ENCODE measurements around the gene MOB1B. TPM values are rescaled to one million over a fixed set of nuclear protein-coding genes. Genes with fewer than 3 reads are reported as not detected.

Gene MOB1B
- total RNA-seq, 1 donor = 14.1 TPM

DNA sequence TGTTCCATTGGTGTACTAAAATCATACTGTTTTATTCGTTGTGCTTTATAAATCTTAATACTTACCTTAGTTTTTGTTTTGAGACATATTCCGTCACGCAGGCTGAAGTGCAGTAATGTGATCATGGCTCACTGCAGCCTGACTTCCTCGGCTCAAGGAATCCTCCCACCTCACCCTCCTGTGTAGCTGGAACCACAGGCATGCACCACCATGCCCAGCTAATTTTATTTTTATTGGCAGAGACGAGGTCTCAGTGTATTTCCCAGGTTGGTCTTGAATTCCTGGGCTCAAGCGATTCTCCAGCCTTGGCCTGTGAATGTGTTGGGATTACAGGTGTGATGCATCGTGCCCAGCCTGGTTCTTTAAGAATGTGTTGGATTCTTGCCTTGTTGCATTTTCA is 66.9 kb downstream of the MOB1B start:
- no peak overlapping the region for H3K27ac ChIP-seq (ENCODE audit: low read depth, low read length)
- H3K79me2 ChIP-seq (ENCODE audit: insufficient read depth, low read length) = peaks cover 3% of the 10 kb centered on the region
- no peaks in the 10 kb centered on the region for H4K20me1 ChIP-seq (ENCODE audit: insufficient read depth, low read length)
- peaks cover 9% of the 10 kb centered on the region for H3K36me3 ChIP-seq (ENCODE audit: insufficient read depth, low read length)
- no peaks in the 10 kb centered on the region for H3K27me3 ChIP-seq (ENCODE audit: insufficient read depth, low read length)
- H3K9me3 ChIP-seq (ENCODE audit: low read depth, low read length) = no peaks in the 10 kb centered on the region
- DNase-seq (ENCODE audit: insufficient read length, low spot score, missing footprints) = no peak
- H3K4me3 ChIP-seq (ENCODE audit: insufficient read depth, low read length) = no peak overlapping the region
- TF ChIP-seq, protein P1, sequence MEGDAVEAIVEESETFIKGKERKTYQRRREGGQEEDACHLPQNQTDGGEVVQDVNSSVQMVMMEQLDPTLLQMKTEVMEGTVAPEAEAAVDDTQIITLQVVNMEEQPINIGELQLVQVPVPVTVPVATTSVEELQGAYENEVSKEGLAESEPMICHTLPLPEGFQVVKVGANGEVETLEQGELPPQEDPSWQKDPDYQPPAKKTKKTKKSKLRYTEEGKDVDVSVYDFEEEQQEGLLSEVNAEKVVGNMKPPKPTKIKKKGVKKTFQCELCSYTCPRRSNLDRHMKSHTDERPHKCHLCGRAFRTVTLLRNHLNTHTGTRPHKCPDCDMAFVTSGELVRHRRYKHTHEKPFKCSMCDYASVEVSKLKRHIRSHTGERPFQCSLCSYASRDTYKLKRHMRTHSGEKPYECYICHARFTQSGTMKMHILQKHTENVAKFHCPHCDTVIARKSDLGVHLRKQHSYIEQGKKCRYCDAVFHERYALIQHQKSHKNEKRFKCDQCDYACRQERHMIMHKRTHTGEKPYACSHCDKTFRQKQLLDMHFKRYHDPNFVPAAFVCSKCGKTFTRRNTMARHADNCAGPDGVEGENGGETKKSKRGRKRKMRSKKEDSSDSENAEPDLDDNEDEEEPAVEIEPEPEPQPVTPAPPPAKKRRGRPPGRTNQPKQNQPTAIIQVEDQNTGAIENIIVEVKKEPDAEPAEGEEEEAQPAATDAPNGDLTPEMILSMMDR (IDR thresholded peaks at IDR 0.05; ENCODE audit: extremely low read depth, low read depth, low read length) = no peak
- peaks cover 7% of the 10 kb centered on the region for H3K4me1 ChIP-seq (ENCODE audit: insufficient read depth, low read length)
- no peak overlapping the region for H2AFZ ChIP-seq (ENCODE audit: low read length)
- H3K4me2 ChIP-seq (ENCODE audit: insufficient read depth, low read length) = no peak overlapping the region

DNA sequence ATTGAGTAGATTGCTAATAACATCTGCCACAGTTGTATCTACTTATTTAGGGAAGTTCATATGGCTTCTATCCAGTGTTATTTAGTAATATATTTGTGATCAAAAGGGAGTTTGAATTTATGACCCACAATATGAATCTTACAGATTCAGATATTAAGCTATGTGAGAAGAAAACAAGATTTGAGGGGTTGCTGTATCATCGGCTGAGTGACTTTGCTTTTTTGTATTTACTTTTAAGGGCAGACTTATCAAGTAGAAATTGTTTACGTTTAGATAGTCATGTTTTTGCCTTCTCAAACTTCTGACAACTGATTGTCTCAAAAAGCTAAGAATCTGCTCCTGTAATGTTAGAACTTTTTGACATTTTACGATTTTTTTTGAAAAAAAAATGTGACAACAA is 74.1 kb downstream of the MOB1B start:
- no peaks in the 10 kb centered on the region for H3K4me1 ChIP-seq (ENCODE audit: insufficient read depth, low read length)
- no peak overlapping the region for H3K4me2 ChIP-seq (ENCODE audit: insufficient read depth, low read length)
- no peak overlapping the region for H3K27ac ChIP-seq (ENCODE audit: low read depth, low read length)
- H3K79me2 ChIP-seq (ENCODE audit: insufficient read depth, low read length) = peaks cover 3% of the 10 kb centered on the region
- H3K4me3 ChIP-seq (ENCODE audit: insufficient read depth, low read length) = no peak overlapping the region
- no peak overlapping the region for H2AFZ ChIP-seq (ENCODE audit: low read length)
- H3K27me3 ChIP-seq (ENCODE audit: insufficient read depth, low read length) = no peaks in the 10 kb centered on the region
- peaks cover 16% of the 10 kb centered on the region for H3K36me3 ChIP-seq (ENCODE audit: insufficient read depth, low read length)
- TF ChIP-seq, protein P1 (IDR thresholded peaks at IDR 0.05; ENCODE audit: extremely low read depth, low read depth, low read length) = no peak
- no peaks in the 10 kb centered on the region for H3K9me3 ChIP-seq (ENCODE audit: low read depth, low read length)
- H4K20me1 ChIP-seq (ENCODE audit: insufficient read depth, low read length) = no peaks in the 10 kb centered on the region
- no peak for DNase-seq (ENCODE audit: insufficient read length, low spot score, missing footprints)

- H3K4me2 ChIP-seq (ENCODE audit: insufficient read depth, low read length) = no peak overlapping the region
- no peaks in the 10 kb centered on the region for H3K9me3 ChIP-seq (ENCODE audit: low read depth, low read length)
- H3K27ac ChIP-seq (ENCODE audit: low read depth, low read length) = no peak overlapping the region
- H3K36me3 ChIP-seq (ENCODE audit: insufficient read depth, low read length) = peaks cover 10% of the 10 kb centered on the region
- TF ChIP-seq, protein P1 (IDR thresholded peaks at IDR 0.05; ENCODE audit: extremely low read depth, low read depth, low read length) = no peak
- H3K4me1 ChIP-seq (ENCODE audit: insufficient read depth, low read length) = no peaks in the 10 kb centered on the region
- H4K20me1 ChIP-seq (ENCODE audit: insufficient read depth, low read length) = no peaks in the 10 kb centered on the region
- H3K27me3 ChIP-seq (ENCODE audit: insufficient read depth, low read length) = no peaks in the 10 kb centered on the region
- H3K79me2 ChIP-seq (ENCODE audit: insufficient read depth, low read length) = no peaks in the 10 kb centered on the region
- no peak for DNase-seq (ENCODE audit: insufficient read length, low spot score, missing footprints)
- no peak overlapping the region for H2AFZ ChIP-seq (ENCODE audit: low read length)
- no peak overlapping the region for H3K4me3 ChIP-seq (ENCODE audit: insufficient read depth, low read length)
Measured at GRCh38 chr4:70979445-70980008, 77.4 kb downstream of the MOB1B start.

GRCh38 chr4:70980196-70980595 is 78.0 kb downstream of the MOB1B start:
- Histone ChIP-seq H3K36me3 (ENCODE audit: insufficient read depth, low read length) (peaks cover 10% of the 10 kb centered on the region), H3K9me3 (ENCODE audit: low read depth, low read length) (no peaks in the 10 kb centered on the region), H3K27ac (ENCODE audit: low read depth, low read length) (no peak overlapping the region), H3K4me1 (ENCODE audit: insufficient read depth, low read length) (no peaks in the 10 kb centered on the region), H4K20me1 (ENCODE audit: insufficient read depth, low read length) (no peaks in the 10 kb centered on the region), H3K27me3 (ENCODE audit: insufficient read depth, low read length) (no peaks in the 10 kb centered on the region), H2AFZ (ENCODE audit: low read length) (no peak overlapping the region), H3K4me2 (ENCODE audit: insufficient read depth, low read length) (no peak overlapping the region), H3K79me2 (ENCODE audit: insufficient read depth, low read length) (no peaks in the 10 kb centered on the region), H3K4me3 (ENCODE audit: insufficient read depth, low read length) (no peak overlapping the region)
- TF ChIP-seq, protein P1 (IDR thresholded peaks at IDR 0.05; ENCODE audit: extremely low read depth, low read depth, low read length) = no peak
- no peak for DNase-seq (ENCODE audit: insufficient read length, low spot score, missing footprints)

All from osteoblast (primary cell).